NCI-H748 (cell line): ENCODE data around the gene DLL1.

Experiments used
- DNase-seq: peaks from one replicate; lab custom pipeline; 2025; ENCODE audit not compliant: unreplicated experiment; lab: John Stamatoyannopoulos, UW

Gene DLL1

GRCh38 chr6:170295510-170296422 is 4.9 kb upstream of the DLL1 start:
- DNase-seq = peak; percentile 94

GRCh38 chr6:170294813-170295509 is 4.1 kb upstream of the DLL1 start:
- peak; percentile 66 for DNase-seq

GRCh38 chr6:170294298-170294730 is 3.4 kb upstream of the DLL1 start:
- DNase-seq = peak; percentile 62

GRCh38 chr6:170293341-170294231 is 2.7 kb upstream of the DLL1 start:
- peak; percentile 24 for DNase-seq

DNA sequence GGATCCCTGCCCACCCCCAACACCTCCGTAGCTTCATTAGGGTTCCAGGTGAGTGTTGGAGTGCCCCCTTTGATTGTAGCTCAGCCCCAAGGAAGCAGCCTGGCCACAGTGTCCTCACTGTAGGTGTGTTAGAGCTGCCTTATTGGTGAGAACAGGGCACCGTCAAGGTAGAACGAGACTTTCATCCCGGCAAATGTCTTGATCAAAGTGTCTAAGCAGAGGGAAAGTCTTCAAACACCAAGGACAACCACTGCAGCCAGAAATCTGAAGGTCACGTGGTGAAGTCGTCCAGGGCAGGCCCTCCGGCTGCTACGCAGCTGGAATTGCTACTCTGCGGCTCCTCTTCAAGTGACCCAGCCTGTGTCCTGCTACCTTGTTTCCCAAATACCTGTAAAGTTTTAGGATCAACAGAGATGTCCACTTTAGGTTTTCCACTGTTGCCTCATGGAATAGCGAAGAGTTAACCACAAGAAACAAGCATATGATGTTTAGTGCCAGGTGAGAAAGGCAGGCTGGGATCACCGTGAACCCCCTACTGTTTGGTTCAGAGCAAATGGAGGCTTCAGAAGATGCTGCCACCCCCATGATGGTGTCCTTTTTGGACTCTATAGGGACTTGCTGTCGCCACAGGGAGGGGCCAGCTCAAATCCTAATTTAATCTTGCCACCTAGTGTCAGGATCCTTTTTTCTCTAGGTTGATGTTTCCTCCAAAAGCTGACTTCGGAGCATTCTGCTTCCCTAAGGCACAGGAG is 1.7 kb upstream of the DLL1 start:
- DNase-seq = peak; percentile 68

DNA sequence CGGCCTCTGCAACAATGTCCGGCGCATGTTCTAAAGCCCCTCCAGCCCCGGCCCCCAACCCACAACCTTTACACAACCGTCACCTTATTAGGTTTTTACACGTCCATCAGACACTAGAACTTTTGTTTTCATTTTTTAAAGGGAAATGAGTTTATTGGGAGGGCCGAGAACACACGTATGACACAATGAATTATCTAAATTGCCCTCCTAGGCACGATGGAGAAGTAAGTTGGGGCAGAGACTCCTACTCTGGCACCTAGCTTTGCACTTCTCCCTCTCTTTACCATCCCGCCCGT is 1.2 kb upstream of the DLL1 start:
- DNase-seq = no peak

DNA sequence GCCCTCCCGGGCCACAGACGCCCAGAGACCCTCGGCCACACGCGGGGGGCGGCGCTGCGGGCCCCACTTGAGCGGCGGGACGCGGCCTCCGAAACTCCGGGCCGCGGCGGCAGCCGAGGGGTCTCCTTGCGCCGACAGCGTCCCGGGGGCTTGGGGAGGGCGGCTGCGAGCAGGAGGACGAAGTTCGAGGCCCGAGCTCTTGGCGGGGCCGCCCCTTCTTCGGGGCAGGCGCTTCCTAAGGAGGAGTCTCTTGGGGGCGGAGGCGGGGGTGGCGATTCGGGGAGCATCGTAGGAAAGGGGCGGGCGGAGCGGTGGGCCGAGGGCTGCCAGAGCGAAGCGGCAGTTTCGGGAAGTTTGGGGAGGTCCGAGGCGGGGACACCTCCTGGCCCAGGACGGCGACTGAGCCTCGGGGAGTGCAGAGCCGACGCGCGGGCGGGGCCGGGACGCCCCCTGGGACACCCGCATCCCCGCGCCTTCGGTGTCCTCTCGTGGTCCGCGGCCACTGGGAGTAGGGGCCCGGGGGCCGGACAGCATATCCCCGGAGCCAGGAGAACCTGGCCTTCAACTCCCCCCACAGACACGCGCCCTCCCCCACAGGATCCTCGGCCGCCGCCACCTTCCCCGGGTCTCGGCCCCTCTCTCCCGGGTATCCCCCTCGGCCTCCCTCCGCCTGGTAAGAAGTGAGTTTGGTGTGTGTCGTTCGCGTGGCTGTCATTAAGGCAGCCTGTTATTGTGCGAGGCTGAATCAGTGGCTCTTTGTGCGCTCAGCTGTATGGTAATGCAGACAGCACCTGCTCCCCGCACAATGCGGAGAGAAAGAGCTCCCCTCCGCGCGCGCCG is 613 bp upstream of the DLL1 start:
- DNase-seq = peak; percentile 97

DNA sequence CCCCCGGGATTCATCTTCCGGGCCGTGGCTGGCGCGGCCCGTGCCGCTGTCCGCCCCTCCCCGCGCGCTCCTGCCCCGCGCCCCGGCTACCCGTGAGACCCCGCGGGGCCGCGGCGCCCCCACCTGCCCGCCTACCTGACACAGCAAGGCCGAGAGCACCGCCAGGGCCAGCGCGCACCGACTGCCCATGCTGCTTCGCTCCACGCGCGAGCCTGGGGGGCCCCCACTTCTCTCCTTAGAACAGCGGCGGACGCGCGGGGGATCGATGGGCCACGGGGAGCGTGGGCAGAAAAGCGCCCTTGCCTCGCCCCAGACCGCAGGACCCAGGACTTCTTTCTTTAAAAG is 955 bp downstream of the DLL1 start:
- DNase-seq = peak; percentile 64

- DNase-seq = peak; percentile 57
Measured at GRCh38 chr6:170289180-170289931, 1.5 kb downstream of the DLL1 start.

DNA sequence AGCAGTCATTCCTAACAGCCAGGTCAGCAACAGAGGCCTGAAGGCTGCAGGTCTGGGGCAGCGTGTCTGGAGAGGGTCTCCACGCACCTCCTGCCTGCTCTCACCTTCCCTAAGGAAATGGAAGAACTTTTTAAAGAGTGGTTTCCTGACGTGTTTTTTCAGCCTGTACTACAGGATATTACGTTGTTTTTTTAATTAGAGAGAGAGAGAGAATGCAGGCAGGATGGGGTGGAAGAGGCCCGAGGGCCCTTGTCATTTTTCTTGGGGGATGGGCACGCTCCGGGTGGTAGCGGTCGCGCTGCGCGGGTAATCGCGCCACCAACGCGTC is 2.1 kb downstream of the DLL1 start:
- no peak for DNase-seq

GRCh38 chr6:170288091-170288631 is 2.7 kb downstream of the DLL1 start:
- DNase-seq = peak; percentile 27

- peak; percentile 41 for DNase-seq
Measured at GRCh38 chr6:170287371-170287876, 3.5 kb downstream of the DLL1 start.

GRCh38 chr6:170286934-170287265 is 4.0 kb downstream of the DLL1 start:
- DNase-seq = no peak

GRCh38 chr6:170286246-170286933 is 4.5 kb downstream of the DLL1 start:
- DNase-seq = peak; percentile 90

DNA sequence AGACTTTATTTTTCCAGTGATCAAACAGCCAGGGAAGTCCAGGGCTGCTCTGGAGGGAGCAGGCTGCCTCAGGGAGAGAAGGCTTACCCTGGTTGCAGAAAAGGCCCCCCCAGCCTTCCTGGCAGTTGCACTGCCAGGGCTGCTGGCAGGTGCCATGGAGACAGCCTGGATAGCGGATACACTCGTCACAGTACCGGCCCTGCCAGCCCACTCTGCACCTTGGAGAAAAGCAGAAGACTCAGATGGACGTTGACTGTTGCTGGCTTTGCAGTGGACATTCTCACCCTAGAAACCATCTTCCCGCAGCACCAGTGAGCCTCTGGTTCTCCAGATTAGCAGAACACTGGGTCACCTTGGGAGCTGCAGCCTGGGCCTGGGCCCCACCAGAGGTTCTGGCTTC is 5.4 kb downstream of the DLL1 start:
- DNase-seq = no peak

- no peak for DNase-seq
Measured at GRCh38 chr6:170284866-170285469, 5.9 kb downstream of the DLL1 start.

DNA sequence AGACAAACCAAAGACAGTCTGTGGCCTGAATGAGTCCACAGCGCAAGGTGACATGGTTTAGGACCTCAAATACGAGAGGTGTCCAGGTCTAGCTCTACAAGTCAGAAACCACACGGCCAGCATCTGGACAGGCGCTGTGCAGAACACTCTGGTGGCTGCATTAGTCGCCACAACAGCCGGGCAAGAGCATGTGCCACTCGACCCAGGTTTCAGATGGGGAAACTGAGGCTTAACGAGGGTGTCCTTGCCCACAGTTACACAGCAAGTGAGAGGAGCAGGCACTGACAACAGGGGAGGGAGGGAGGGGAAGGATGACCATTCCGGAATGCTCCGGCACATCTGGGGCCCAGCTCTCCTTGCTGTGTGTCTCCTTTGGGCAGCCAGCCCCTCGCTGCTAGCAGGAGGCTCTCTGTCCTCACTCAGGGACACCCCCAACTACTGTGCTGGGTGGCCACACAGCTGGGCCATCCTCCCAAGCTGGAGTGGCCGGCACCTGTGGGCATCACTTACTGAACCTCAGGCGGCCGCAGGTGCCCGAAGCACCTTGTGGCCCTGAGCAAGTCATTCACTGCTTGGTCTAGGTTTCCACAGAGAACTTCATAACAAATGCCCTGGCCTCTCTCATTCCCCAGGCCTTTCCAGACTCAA is 6.6 kb downstream of the DLL1 start:
- no peak for DNase-seq
